ENCODE results near the gene CCDC194. TPM values are rescaled to one million over a fixed set of nuclear protein-coding genes. Genes with fewer than 3 reads are reported as not detected.
A peak's percentile ranks its signal among the peaks of the same experiment; 100 is the strongest.

CCDC194 gene
- total RNA-seq, 1 experiment from 2014 or later = 0.37 TPM

- CTCF ChIA-PET = interaction anchor here (0.6 to 1.2 kb wide), 6 partner anchors 21 to 506 kb away, joined by 3 to 8 read pairs (median 4); no protein-coding TSS in a partner anchor
- intact Hi-C loops (cut with micrococcal nuclease) = loop anchor here (1.0 kb wide), 1 partner anchor 30 kb away; no protein-coding TSS in a partner anchor
- BruUV-seq (replicated peaks) = no TSS peak
- peaks cover 16% of the 10 kb centered on the region for H3K4me1 Mint-ChIP-seq (ENCODE audit: insufficient read depth, unreplicated experiment)
- peaks cover 19% of the 10 kb centered on the region for H3K36me3 Mint-ChIP-seq (ENCODE audit: insufficient read depth, unreplicated experiment)
- peak; percentile 98 for DNase-seq (ENCODE audit: unreplicated experiment)
- no peak for TF ChIP-seq CTCF (IDR thresholded peaks at IDR 0.05; ENCODE audit: unreplicated experiment)
- H3K27me3 Mint-ChIP-seq (ENCODE audit: insufficient read depth, unreplicated experiment) = no peaks in the 10 kb centered on the region
- peak within 1 kb of the TSS; percentile 88 for H3K4me3 Mint-ChIP-seq (ENCODE audit: unreplicated experiment)
- H3K27ac Mint-ChIP-seq (ENCODE audit: low read depth, unreplicated experiment) = peak within 1 kb of the TSS; percentile 95
- POLR2A ChIA-PET = interaction anchor here (0.7 to 1.9 kb wide), 16 partner anchors 10 to 152 kb away, joined by 3 to 15 read pairs (median 6); partner anchors contain the start of genes ANO8, BABAM1, BST2 and MRPL34
- no peaks in the 10 kb centered on the region for H3K9me3 Mint-ChIP-seq (ENCODE audit: unreplicated experiment)
Measured at GRCh38 chr19:17419621-17420474, 25.9 kb upstream of the CCDC194 start, which contains the start of gene MVB12A. TSS of gene MVB12A (plus strand) at chr19:17420047. CDS start at chr19:17420136, 89 bp downstream.

- Mint-ChIP-seq H3K9me3 (ENCODE audit: unreplicated experiment) (no peaks in the 10 kb centered on the region), H3K27ac (ENCODE audit: low read depth, unreplicated experiment) (peak overlapping the region; percentile 95), H3K4me1 (ENCODE audit: insufficient read depth, unreplicated experiment) (peaks cover 16% of the 10 kb centered on the region), H3K4me3 (ENCODE audit: unreplicated experiment) (peak overlapping the region; percentile 88), H3K27me3 (ENCODE audit: insufficient read depth, unreplicated experiment) (no peaks in the 10 kb centered on the region), H3K36me3 (ENCODE audit: insufficient read depth, unreplicated experiment) (peaks cover 21% of the 10 kb centered on the region)
- ChIA-PET POLR2A (interaction anchor here (0.7 to 1.9 kb wide), 15 partner anchors 9 to 151 kb away, joined by 3 to 15 read pairs (median 5); partner anchors contain the start of genes ANO8, BABAM1, BST2 and MRPL34), CTCF (interaction anchor here (0.9 to 1.2 kb wide), 3 partner anchors 28 to 347 kb away, joined by 3 to 5 read pairs (median 4); no protein-coding TSS in a partner anchor)
- DNase-seq (ENCODE audit: unreplicated experiment) = no peak
- TF ChIP-seq CTCF (IDR thresholded peaks at IDR 0.05; ENCODE audit: unreplicated experiment) = no peak
- BruUV-seq (replicated peaks) = TSS peak; percentile 97
- intact Hi-C loops (cut with micrococcal nuclease) = loop anchor here (1.0 kb wide), 1 partner anchor 31 kb away; no protein-coding TSS in a partner anchor
Measured at GRCh38 chr19:17419154-17419620, 25.2 kb upstream of the CCDC194 start.

GRCh38 chr19:17418710-17419109, 24.7 kb upstream of the CCDC194 start:
- Mint-ChIP-seq H3K36me3 (ENCODE audit: insufficient read depth, unreplicated experiment) (peaks cover 21% of the 10 kb centered on the region), H3K27ac (ENCODE audit: low read depth, unreplicated experiment) (peak overlapping the region; percentile 95), H3K4me1 (ENCODE audit: insufficient read depth, unreplicated experiment) (peaks cover 16% of the 10 kb centered on the region), H3K4me3 (ENCODE audit: unreplicated experiment) (peak overlapping the region; percentile 88), H3K27me3 (ENCODE audit: insufficient read depth, unreplicated experiment) (no peaks in the 10 kb centered on the region), H3K9me3 (ENCODE audit: unreplicated experiment) (no peaks in the 10 kb centered on the region)
- BruUV-seq (replicated peaks) = no TSS peak
- no peak for TF ChIP-seq CTCF (IDR thresholded peaks at IDR 0.05; ENCODE audit: unreplicated experiment)
- intact Hi-C loops (cut with micrococcal nuclease) = loop anchor here (1.0 kb wide), 1 partner anchor 32 kb away; no protein-coding TSS in a partner anchor
- CTCF ChIA-PET = interaction anchor here (0.9 to 1.2 kb wide), 2 partner anchors 48 to 348 kb away, joined by 4 to 5 read pairs; no protein-coding TSS in a partner anchor
- DNase-seq (ENCODE audit: unreplicated experiment) = no peak
- POLR2A ChIA-PET = interaction anchor here (1.1 to 1.9 kb wide), 7 partner anchors 11 to 113 kb away, joined by 3 to 15 read pairs (median 8); partner anchors contain the start of genes ANO8, DDA1, MRPL34 and PGLS

DNA sequence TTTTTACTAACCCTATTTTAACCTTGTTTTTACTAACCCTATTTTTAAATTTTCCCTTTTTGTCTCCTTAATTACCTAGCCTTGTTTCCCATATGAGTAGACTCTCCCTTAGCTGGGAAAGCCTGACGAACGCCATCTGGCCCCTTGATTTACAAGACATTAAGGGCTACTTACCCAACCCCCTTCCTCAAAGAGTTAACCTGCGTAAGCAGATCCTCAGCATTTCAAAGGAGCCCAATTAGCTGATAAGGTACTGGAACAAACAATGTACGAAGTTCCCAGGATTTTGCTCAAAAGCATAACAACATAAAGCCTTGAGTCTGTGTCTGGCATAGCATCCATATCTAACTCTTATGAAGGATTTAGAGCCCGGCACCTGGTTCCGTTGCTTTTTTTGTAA, 21.1 kb upstream of the CCDC194 start:
- intact Hi-C loops (cut with micrococcal nuclease) = no loop called here
- no peak overlapping the region for H3K4me3 Mint-ChIP-seq (ENCODE audit: unreplicated experiment)
- H3K27me3 Mint-ChIP-seq (ENCODE audit: insufficient read depth, unreplicated experiment) = no peaks in the 10 kb centered on the region
- TF ChIP-seq CTCF (IDR thresholded peaks at IDR 0.05; ENCODE audit: unreplicated experiment) = no peak
- CTCF ChIA-PET = interaction anchor here (1.2 kb wide), 1 partner anchor 66 kb away, joined by 4 read pairs; no protein-coding TSS in a partner anchor
- DNase-seq (ENCODE audit: unreplicated experiment) = no peak
- no peak overlapping the region for H3K27ac Mint-ChIP-seq (ENCODE audit: low read depth, unreplicated experiment)
- no TSS peak for BruUV-seq (replicated peaks)
- H3K36me3 Mint-ChIP-seq (ENCODE audit: insufficient read depth, unreplicated experiment) = peaks cover 33% of the 10 kb centered on the region
- H3K4me1 Mint-ChIP-seq (ENCODE audit: insufficient read depth, unreplicated experiment) = peaks cover 10% of the 10 kb centered on the region
- POLR2A ChIA-PET = interaction anchor here (1.2 kb wide), 1 partner anchor 444 kb away, joined by 3 read pairs; no protein-coding TSS in a partner anchor
- no peaks in the 10 kb centered on the region for H3K9me3 Mint-ChIP-seq (ENCODE audit: unreplicated experiment)
